Measurements from ENCODE around the gene DLGAP5. TPM values are rescaled to one million over a fixed set of nuclear protein-coding genes. Genes with fewer than 3 reads are reported as not detected.

Gene DLGAP5
- total and polyA plus RNA-seq, 2 experiments from 2014 or later = 13.5 to 15.5 TPM

DNA sequence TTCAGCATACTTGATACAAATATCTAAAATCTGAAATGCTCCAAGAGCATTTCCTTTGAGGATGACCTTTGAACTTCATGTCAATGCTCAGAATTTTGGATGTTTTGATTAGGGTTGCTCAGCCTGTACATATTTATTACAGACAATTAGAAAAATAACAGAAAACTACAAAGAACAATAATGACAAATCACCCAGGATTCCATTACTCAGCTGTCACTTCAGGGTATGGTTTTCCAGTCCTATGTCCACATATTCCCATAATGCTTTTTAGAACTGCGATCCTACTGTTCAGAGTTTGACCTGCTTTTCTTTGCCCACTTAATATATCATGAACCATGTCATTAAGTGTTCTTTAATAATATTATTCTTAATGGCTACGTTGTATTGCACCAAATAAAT, 11.4 kb downstream of the DLGAP5 start:
- Histone ChIP-seq H4K20me1 (ENCODE audit: insufficient read depth) (no peaks in the 10 kb centered on the region), H3K4me3 (no peak overlapping the region), H3K9me3 (ENCODE audit: low read depth) (no peaks in the 10 kb centered on the region), H3K4me1 (ENCODE audit: insufficient read depth) (no peaks in the 10 kb centered on the region), H3K27ac (no peak overlapping the region), H2AFZ (0 out of 2 replicates have a peak overlapping the region, but pooled peaks have one; percentile 22), H3K36me3 (ENCODE audit: low read depth) (0 out of 2 replicates have a peak, but pooled peaks cover 4% of the 10 kb centered on the region), H3K9me2 (ENCODE audit: insufficient read depth) (no peaks in the 10 kb centered on the region), H3K27me3 (replicated peaks; ENCODE audit: insufficient read depth) (no peaks in the 10 kb centered on the region), H3F3A (ENCODE audit: insufficient read depth) (no peaks in the 10 kb centered on the region), H3K4me2 (ENCODE audit: unreplicated experiment) (no peak overlapping the region), H3K9ac (no peak overlapping the region), H3K79me2 (ENCODE audit: insufficient read depth) (peaks cover 5% of the 10 kb centered on the region; the same call in 1 of the 2 replicates)
- in situ Hi-C loops (cut with MboI) = no loop called here
- 96% methylated on average over 2 of the region's 2 CpGs for WGBS, 2 experiments (ENCODE audit: low coverage in 1 of 2, low lambda C conversion rate in 2 of 2, missing lambda C conversion rate in 2 of 2)
- no peak for TF ChIP-seq EZH2 (IDR thresholded peaks at IDR 0.05; ENCODE audit: insufficient read depth, poor library complexity, severe bottlenecking)
- no peak for TF ChIP-seq EZH2phosphoT487 (IDR thresholded peaks at IDR 0.05; ENCODE audit: insufficient read depth, low read depth)
- DNase-seq = no peak

DNA sequence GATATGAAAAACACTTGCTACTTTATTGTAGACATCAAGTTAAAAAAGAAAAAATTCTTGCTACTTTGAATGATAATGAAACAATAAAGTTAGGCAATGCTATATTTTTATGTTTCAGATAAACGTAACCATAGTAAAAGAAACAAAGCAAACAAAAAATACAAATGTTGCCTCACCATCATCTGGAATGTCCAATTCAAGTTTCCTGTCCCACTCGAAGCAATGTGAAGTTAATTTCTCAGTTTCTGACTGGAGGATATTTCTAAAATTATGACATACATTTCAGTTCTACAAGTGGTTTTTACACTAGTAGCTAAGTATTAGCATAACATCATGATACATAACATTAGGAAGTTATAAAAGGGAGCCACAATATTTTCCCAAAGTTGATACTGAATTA, 20.9 kb downstream of the DLGAP5 start:
- Histone ChIP-seq H3K27ac (no peak overlapping the region), H3K27me3 (replicated peaks; ENCODE audit: insufficient read depth) (no peaks in the 10 kb centered on the region), H3K79me2 (ENCODE audit: insufficient read depth) (no peaks in the 10 kb centered on the region), H3K4me3 (no peak overlapping the region), H3K4me1 (ENCODE audit: insufficient read depth) (no peaks in the 10 kb centered on the region), H3K9me2 (ENCODE audit: insufficient read depth) (no peaks in the 10 kb centered on the region), H2AFZ (peak overlapping the region; percentile 45), H4K20me1 (ENCODE audit: insufficient read depth) (no peaks in the 10 kb centered on the region), H3K9me3 (ENCODE audit: low read depth) (no peaks in the 10 kb centered on the region), H3K9ac (no peak overlapping the region), H3F3A (ENCODE audit: insufficient read depth) (no peaks in the 10 kb centered on the region), H3K4me2 (ENCODE audit: unreplicated experiment) (no peak overlapping the region), H3K36me3 (ENCODE audit: low read depth) (no peaks in the 10 kb centered on the region)
- 41 to 48% methylated on average over 2 of the region's 2 CpGs for WGBS, 2 experiments (ENCODE audit: low coverage in 1 of 2, low lambda C conversion rate in 2 of 2, missing lambda C conversion rate in 2 of 2)
- DNase-seq = no peak
- in situ Hi-C loops (cut with MboI) = no loop called here
- TF ChIP-seq EZH2phosphoT487 (IDR thresholded peaks at IDR 0.05; ENCODE audit: insufficient read depth, low read depth) (no peak), EZH2 (IDR thresholded peaks at IDR 0.05; ENCODE audit: insufficient read depth, poor library complexity, severe bottlenecking) (no peak)

DNA sequence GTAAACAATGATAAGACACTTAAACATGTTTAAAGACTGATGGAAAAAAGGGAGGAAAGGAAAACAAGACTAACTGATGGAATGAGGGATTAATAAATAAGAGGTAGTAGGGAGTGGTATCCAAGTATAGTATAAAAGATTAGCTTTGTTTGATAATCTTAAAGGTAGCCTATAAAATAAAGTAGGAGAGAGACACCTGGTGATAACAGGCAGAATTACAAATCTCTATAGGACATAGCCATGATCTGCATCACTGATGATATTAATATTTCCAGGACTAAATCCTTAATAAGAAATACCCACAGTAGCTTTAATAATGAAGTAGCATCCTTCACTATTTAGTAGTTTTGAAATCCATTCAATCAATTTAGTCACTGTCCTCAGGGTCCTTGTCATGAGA, 30.4 kb downstream of the DLGAP5 start:
- H3K9me3 ChIP-seq (ENCODE audit: low read depth) = no peaks in the 10 kb centered on the region
- no peaks in the 10 kb centered on the region for H4K20me1 ChIP-seq (ENCODE audit: insufficient read depth)
- no peak overlapping the region for H3K4me2 ChIP-seq (ENCODE audit: unreplicated experiment)
- TF ChIP-seq EZH2 (IDR thresholded peaks at IDR 0.05; ENCODE audit: insufficient read depth, poor library complexity, severe bottlenecking) (no peak), EZH2phosphoT487 (IDR thresholded peaks at IDR 0.05; ENCODE audit: insufficient read depth, low read depth) (no peak)
- in situ Hi-C loops (cut with MboI) = no loop called here
- H3K4me1 ChIP-seq (ENCODE audit: insufficient read depth) = no peaks in the 10 kb centered on the region
- H2AFZ ChIP-seq = no peak overlapping the region
- H3K4me3 ChIP-seq = no peak overlapping the region
- H3F3A ChIP-seq (ENCODE audit: insufficient read depth) = no peaks in the 10 kb centered on the region
- H3K27ac ChIP-seq = no peak overlapping the region
- peak; percentile 61 for DNase-seq
- no peaks in the 10 kb centered on the region for H3K27me3 ChIP-seq (replicated peaks; ENCODE audit: insufficient read depth)
- H3K79me2 ChIP-seq (ENCODE audit: insufficient read depth) = no peaks in the 10 kb centered on the region
- no peaks in the 10 kb centered on the region for H3K9me2 ChIP-seq (ENCODE audit: insufficient read depth)
- H3K36me3 ChIP-seq (ENCODE audit: low read depth) = 0 out of 2 replicates have a peak, but pooled peaks cover 5% of the 10 kb centered on the region
- H3K9ac ChIP-seq = no peak overlapping the region

GRCh38 chr14:55158412-55158811, 33.0 kb downstream of the DLGAP5 start:
- 77 to 82% methylated on average over 3 of the region's 3 CpGs for WGBS, 2 experiments (ENCODE audit: low coverage in 1 of 2, low lambda C conversion rate in 2 of 2, missing lambda C conversion rate in 2 of 2)
- Histone ChIP-seq H3K9ac (no peak overlapping the region), H3K9me3 (ENCODE audit: low read depth) (no peaks in the 10 kb centered on the region), H3K79me2 (ENCODE audit: insufficient read depth) (no peaks in the 10 kb centered on the region), H3F3A (ENCODE audit: insufficient read depth) (no peaks in the 10 kb centered on the region), H3K4me3 (no peak overlapping the region), H3K9me2 (ENCODE audit: insufficient read depth) (no peaks in the 10 kb centered on the region), H2AFZ (no peak overlapping the region), H3K27ac (no peak overlapping the region), H3K36me3 (ENCODE audit: low read depth) (0 out of 2 replicates have a peak, but pooled peaks cover 5% of the 10 kb centered on the region), H4K20me1 (ENCODE audit: insufficient read depth) (no peaks in the 10 kb centered on the region), H3K4me1 (ENCODE audit: insufficient read depth) (no peaks in the 10 kb centered on the region), H3K27me3 (replicated peaks; ENCODE audit: insufficient read depth) (no peaks in the 10 kb centered on the region), H3K4me2 (ENCODE audit: unreplicated experiment) (no peak overlapping the region)
- in situ Hi-C loops (cut with MboI) = no loop called here
- no peak for TF ChIP-seq EZH2phosphoT487 (IDR thresholded peaks at IDR 0.05; ENCODE audit: insufficient read depth, low read depth)
- no peak for TF ChIP-seq EZH2 (IDR thresholded peaks at IDR 0.05; ENCODE audit: insufficient read depth, poor library complexity, severe bottlenecking)
- no peak for DNase-seq

DNA sequence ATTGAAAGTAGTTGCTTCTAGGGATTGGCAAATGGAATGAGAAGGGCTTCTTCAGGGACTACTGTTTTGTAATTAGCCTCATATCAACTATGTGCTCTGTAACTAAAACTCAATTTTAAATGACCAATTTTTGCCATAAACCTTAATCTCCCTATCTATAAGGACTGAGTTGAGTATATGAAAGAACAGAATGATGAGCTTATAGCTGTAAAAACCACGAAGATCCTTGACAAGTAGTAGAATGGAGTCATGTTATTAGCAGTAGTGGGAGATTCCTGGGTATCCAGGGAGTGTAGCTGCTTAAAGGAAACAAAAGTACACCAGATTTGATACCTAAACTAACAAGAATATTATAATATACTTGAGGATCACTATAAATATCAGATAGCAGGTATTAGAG, 34.3 kb downstream of the DLGAP5 start:
- Histone ChIP-seq H3K27ac (no peak overlapping the region), H3F3A (ENCODE audit: insufficient read depth) (peaks cover 7% of the 10 kb centered on the region), H2AFZ (peak overlapping the region; percentile 35), H3K4me3 (no peak overlapping the region), H3K9me3 (ENCODE audit: low read depth) (no peaks in the 10 kb centered on the region), H3K9me2 (ENCODE audit: insufficient read depth) (no peaks in the 10 kb centered on the region), H3K36me3 (ENCODE audit: low read depth) (no peaks in the 10 kb centered on the region), H3K79me2 (ENCODE audit: insufficient read depth) (no peaks in the 10 kb centered on the region), H3K9ac (no peak overlapping the region), H4K20me1 (ENCODE audit: insufficient read depth) (no peaks in the 10 kb centered on the region), H3K4me2 (ENCODE audit: unreplicated experiment) (no peak overlapping the region), H3K4me1 (ENCODE audit: insufficient read depth) (peaks cover 8% of the 10 kb centered on the region), H3K27me3 (replicated peaks; ENCODE audit: insufficient read depth) (no peaks in the 10 kb centered on the region)
- 92 to 100% methylated on average over 1 of the region's 1 CpG for WGBS, 2 experiments (ENCODE audit: low coverage in 1 of 2, low lambda C conversion rate in 2 of 2, missing lambda C conversion rate in 2 of 2)
- TF ChIP-seq EZH2phosphoT487 (IDR thresholded peaks at IDR 0.05; ENCODE audit: insufficient read depth, low read depth) (no peak), EZH2 (IDR thresholded peaks at IDR 0.05; ENCODE audit: insufficient read depth, poor library complexity, severe bottlenecking) (no peak)
- in situ Hi-C loops (cut with MboI) = no loop called here
- DNase-seq = no peak
